Neural progenitor cell (in vitro differentiated cells): ENCODE measurements around the gene YWHAB.

ENCODE experiments used
- CTCF ChIP-seq: fragments of 200-600 bp; sonication (generic); IDR thresholded peaks from 2 replicates; pipeline ENCODE4 v1.5.1; 2017; ENCODE audit warnings: antibody characterized with exemption, mild to moderate bottlenecking
- EZH2 ChIP-seq: fragments of 200-600 bp; sonication (generic); IDR thresholded peaks from 2 replicates; pipeline ENCODE4 v1.6.1; 2017; ENCODE audit warnings: antibody characterized with exemption, mild to moderate bottlenecking, moderate library complexity
- EZH2phosphoT487 ChIP-seq: fragments of 200-600 bp; sonication (generic); IDR thresholded peaks from 2 replicates; pipeline ENCODE4 v1.6.1; 2017; ENCODE audit warnings: antibody characterized with exemption

GRCh38 chr20:44840826-44841225, 44.7 kb upstream of the YWHAB start:
- no peak for TF ChIP-seq CTCF
- no peak for TF ChIP-seq EZH2
- TF ChIP-seq EZH2phosphoT487 = no peak
